Upper lobe of left lung (tissue), 6 donors: ENCODE results near the gene ATP6V1C2. TPM values are rescaled to one million over a fixed set of nuclear protein-coding genes. Genes with fewer than 3 reads are reported as not detected.
"Not testable (repeated sequence)": the region's sequence is repeated elsewhere in the genome, so short reads cannot be mapped to it uniquely, and the experiment has no call there.

Experiments
- ATAC-seq, 2 donors: fragments of 200-7000 bp; cut with Tn5 transposase; one replicate each; pipeline ENCODE4 v1.9.1; 2022; ENCODE audit warnings: mild to moderate bottlenecking in 2 of 2, moderate library complexity in 2 of 2; ENCODE audit not compliant: low FRiP score in 2 of 2
- DNase-seq, 2 donors: peaks; one replicate each; pipeline ENCODE4 v3.0.0-alpha.2; 2019 to 2020
- H3K27ac ChIP-seq, 4 donors: fragments of 200-600 bp; sonication (generic); one replicate each; pipeline ENCODE4 v1.5.1; 2016 to 2019
- H3K27me3 ChIP-seq, 4 donors: fragments of 200-600 bp; sonication (generic); one replicate each; pipeline ENCODE4 v1.5.1; 2017 to 2019
- H3K36me3 ChIP-seq, 4 donors: fragments of 200-600 bp; sonication (generic); one replicate each; pipeline ENCODE4 v1.5.1; 2016 to 2019
- H3K4me1 ChIP-seq, 4 donors: fragments of 200-600 bp; sonication (generic); one replicate each; pipeline ENCODE4 v1.5.1; 2018 to 2019
- H3K4me3 ChIP-seq, 4 donors: fragments of 200-600 bp; sonication (generic); one replicate each; pipeline ENCODE4 v1.5.1; 2017 to 2019; ENCODE audit warnings: mild to moderate bottlenecking in 2 of 4, moderate library complexity in 1 of 4
- H3K9me3 ChIP-seq, 4 donors: fragments of 200-600 bp; sonication (generic); one replicate each; pipeline ENCODE4 v1.5.1; 2018 to 2019
- CTCF ChIP-seq, 6 experiments: fragments of 450-650 bp in 4 of 6; fragments of 200-600 bp in 2 of 6; sonication (generic) in 2 of 6; IDR thresholded peaks; one replicate each; pipeline ENCODE4 v1.5.1; 2016 to 2019; ENCODE audit warnings: antibody characterized with exemption in 6 of 6
- EP300 ChIP-seq, 4 donors: sonication (generic); formaldehyde crosslinking; IDR thresholded peaks; one replicate each; pipeline ENCODE4 v1.5.1; 2017; ENCODE audit warnings: antibody characterized with exemption in 4 of 4, control low read depth in 2 of 4
- POLR2A ChIP-seq, 4 donors: fragments of 450-650 bp; IDR thresholded peaks; one replicate each; pipeline ENCODE4 v1.5.1; 2016 to 2017; ENCODE audit warnings: antibody characterized with exemption in 4 of 4, mild to moderate bottlenecking in 2 of 4
- POLR2AphosphoS5 ChIP-seq, 2 donors: sonication (generic); formaldehyde crosslinking; IDR thresholded peaks; one replicate each; pipeline ENCODE4 v1.5.1; 2017; ENCODE audit warnings: antibody characterized with exemption in 2 of 2
- WGBS, 2 donors: methylation state at CpG; one replicate each; pipeline ENCODE4 v1.1.5; 2017 to 2018; 5-methylcytosine and 5-hydroxymethylcytosine counted together
- total RNA-seq, 6 donors: library from RNA; depleted of rRNA in 4 of 6; stranded (reverse); fragments of >200 nt in 4 of 6; gene quantifications; one replicate each; pipeline versions ENCODE4 v1.1.0 to v1.2.1, GENCODE V29; 2016 to 2021
- donor health status: DM: no; HTN: no; CAD: no; lungs with moderate emphysema.
- donor health status: DM: no; HTN: yes; CAD: no; lungs with severe emphysema.

Gene ATP6V1C2
- total RNA-seq, 6 donors from 2014 or later, result 0.81 to 92.2 (median 2.4) TPM

- WGBS, 2 donors, result 0 to 1% methylated on average over 4 to 15 of the region's 98 CpGs
- peak; percentile 94 to 99 for DNase-seq
- H3K27ac ChIP-seq, result peak within 1 kb of the TSS; percentile 88 to 93 (median 90)
Observed at GRCh38 chr2:10812362-10813162, 91.1 kb downstream of the ATP6V1C2 start, which contains the start of gene PDIA6. Gene PDIA6 (minus strand): TSS chr2:10812785. CDS start chr2:10812696, 89 bp downstream.

GRCh38 chr2:10813163-10814138 is 92.0 kb downstream of the ATP6V1C2 start:
- H3K36me3 ChIP-seq, DNase-seq, H3K9me3 ChIP-seq, H3K27me3 ChIP-seq, ATAC-seq: not testable (repeated sequence)
- WGBS, 2 donors, result 54 to 56% methylated on average over 35 to 37 of the region's 37 CpGs
- H3K4me3 ChIP-seq, result peak overlapping the region; percentile 72 to 96 (median 93)
- H3K27ac ChIP-seq, result peak overlapping the region; percentile 55 to 93 (median 90)
- H3K4me1 ChIP-seq, result peaks cover 22 to 37% (median 29%) of the 10 kb centered on the region in 4 donors

More at GRCh38 chr2:10812362-10813162, 91.1 kb downstream of the ATP6V1C2 start, which contains the start of gene PDIA6:
- Histone ChIP-seq H3K27me3 (no peaks in the 10 kb centered on the region), H3K36me3 (no peaks in the 10 kb centered on the region), H3K9me3 (no peaks in the 10 kb centered on the region), H3K4me3 (peak within 1 kb of the TSS; percentile 93 to 96 (median 94)), H3K4me1 (peaks cover 27 to 42% (median 30%) of the 10 kb centered on the region in 4 donors)
- TF ChIP-seq POLR2AphosphoS5 (IDR thresholded peaks at IDR 0.05) (peak; percentile 27 to 74), EP300 (IDR thresholded peaks at IDR 0.05) (peak in 1 of 4 donors; percentile 4), CTCF (IDR thresholded peaks at IDR 0.05) (peak in 5 of 6 experiments; percentile 21 to 83 (median 73)), POLR2A (IDR thresholded peaks at IDR 0.05) (peak in 3 of 4 donors; percentile 62 to 88 (median 67))
- ATAC-seq, result peak; percentile 98 to 99

GRCh38 chr2:10814142-10814541 is 92.7 kb downstream of the ATP6V1C2 start:
- DNase-seq (no peak), ATAC-seq (no peak)
- Histone ChIP-seq H3K9me3 (no peaks in the 10 kb centered on the region), H3K27ac (no peak overlapping the region), H3K4me1 (peaks cover 22 to 30% (median 24%) of the 10 kb centered on the region in 4 donors), H3K27me3 (no peaks in the 10 kb centered on the region), H3K4me3 (no peak overlapping the region), H3K36me3 (no peaks in the 10 kb centered on the region)
- TF ChIP-seq CTCF (IDR thresholded peaks at IDR 0.05) (no peak), POLR2A (IDR thresholded peaks at IDR 0.05) (no peak), EP300 (IDR thresholded peaks at IDR 0.05) (no peak), POLR2AphosphoS5 (IDR thresholded peaks at IDR 0.05) (no peak)
- 52 to 83% methylated on average over 6 to 10 of the region's 10 CpGs for WGBS, 2 donors

- WGBS, 2 donors, result 77 to 82% methylated on average over 15 to 16 of the region's 16 CpGs
- TF ChIP-seq CTCF (IDR thresholded peaks at IDR 0.05), result no peak
- no peak for TF ChIP-seq EP300 (IDR thresholded peaks at IDR 0.05)
- TF ChIP-seq POLR2AphosphoS5 (IDR thresholded peaks at IDR 0.05), result no peak
- TF ChIP-seq POLR2A (IDR thresholded peaks at IDR 0.05), result no peak
- peaks cover 19 to 26% (median 22%) of the 10 kb centered on the region in 4 donors for H3K4me1 ChIP-seq
- H3K27ac ChIP-seq, result no peak overlapping the region
- no peak for ATAC-seq
- no peaks in the 10 kb centered on the region for H3K36me3 ChIP-seq
- no peak overlapping the region for H3K4me3 ChIP-seq
- no peaks in the 10 kb centered on the region for H3K27me3 ChIP-seq
- no peaks in the 10 kb centered on the region for H3K9me3 ChIP-seq
- no peak for DNase-seq
Observed at GRCh38 chr2:10814571-10815331, 93.3 kb downstream of the ATP6V1C2 start.
